CD4-positive, alpha-beta T cell treated with Interleukin-6 at 100 ng/mL for 8 hours (primary cell): Measurements from ENCODE around the gene CIB4.

ENCODE experiments used
- DNase-seq: peaks from one replicate; pipeline ENCODE4 v3.0.0-alpha.2; 2020; ENCODE audit warnings: mixed read lengths, low spot score

CIB4 gene

GRCh38 chr2:26621469-26622199 lies 19.5 kb downstream of the CIB4 start:
- no peak for DNase-seq

DNA sequence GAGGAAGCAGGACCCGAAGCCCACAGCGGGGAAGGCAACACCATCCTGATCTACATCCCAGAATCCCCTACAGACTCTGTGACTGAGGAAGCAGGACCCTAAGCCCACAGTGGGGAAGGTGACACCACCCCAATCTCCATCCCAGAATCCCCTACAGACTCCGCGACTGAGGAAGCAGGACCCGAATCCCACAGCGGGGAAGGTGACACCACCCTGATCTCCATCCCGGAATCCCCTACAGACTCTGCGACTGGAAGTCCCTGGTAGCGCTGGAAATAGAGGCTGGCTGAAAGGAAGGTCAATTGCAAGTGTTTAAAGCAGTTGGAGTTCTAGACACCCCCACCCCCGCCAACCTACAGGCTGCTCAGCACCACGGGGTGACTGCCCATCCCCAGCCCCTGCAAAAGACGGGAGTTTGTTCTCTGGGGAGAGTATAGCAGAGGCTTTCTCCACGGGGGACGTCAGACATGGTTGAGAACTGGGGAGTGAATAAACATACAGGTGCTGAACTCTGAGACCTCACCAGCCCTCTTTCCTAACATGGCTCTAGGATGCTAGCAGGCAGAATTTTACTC lies 21.0 kb downstream of the CIB4 start:
- DNase-seq = no peak

GRCh38 chr2:26619521-26619951 lies 21.6 kb downstream of the CIB4 start:
- DNase-seq = no peak

DNA sequence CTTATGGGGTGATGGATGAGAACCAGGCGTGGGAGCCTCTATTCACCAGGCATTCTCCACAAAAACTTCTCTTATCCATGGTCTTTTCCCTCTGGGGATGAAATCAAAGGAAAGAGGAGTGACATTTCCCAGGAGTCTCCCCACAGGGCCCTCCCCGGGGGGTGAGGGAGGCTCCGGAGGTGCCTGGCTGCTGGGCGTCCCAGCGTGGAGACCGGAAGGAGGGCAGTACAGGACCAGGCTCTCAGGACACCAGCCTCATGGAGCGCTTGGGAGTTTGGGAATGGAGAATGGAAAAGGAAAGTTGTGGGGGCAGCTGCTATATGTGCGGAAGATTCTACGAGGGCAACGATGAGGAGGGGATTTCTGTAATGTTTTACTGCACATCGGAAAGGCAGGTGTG lies 22.1 kb downstream of the CIB4 start:
- DNase-seq = no peak

GRCh38 chr2:26618611-26619010 lies 22.6 kb downstream of the CIB4 start:
- no peak for DNase-seq

DNA sequence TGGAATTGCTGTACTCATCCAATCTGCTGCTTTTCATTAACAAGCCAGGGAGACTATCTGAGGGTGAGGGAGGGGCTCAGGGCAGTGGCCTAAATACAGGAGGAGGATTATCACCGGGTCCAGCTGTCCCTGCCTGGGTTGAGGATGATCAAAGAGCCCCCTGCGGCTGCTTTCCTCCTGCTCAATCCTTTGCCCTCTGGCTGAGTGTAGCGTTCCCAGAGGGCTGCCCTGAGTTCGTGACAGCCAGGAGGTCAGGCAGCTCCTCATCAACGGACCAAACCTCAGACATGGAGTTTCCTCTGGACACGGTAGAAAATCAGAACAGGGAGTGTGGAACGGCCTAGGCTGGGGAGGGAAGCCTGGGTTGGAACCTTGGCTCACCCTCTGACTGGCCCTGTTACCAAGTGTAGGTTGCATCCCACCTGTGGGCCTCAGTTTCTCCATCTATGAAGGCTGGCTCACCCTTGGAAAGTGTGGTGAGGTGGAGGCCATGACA lies 23.5 kb downstream of the CIB4 start:
- DNase-seq = no peak

DNA sequence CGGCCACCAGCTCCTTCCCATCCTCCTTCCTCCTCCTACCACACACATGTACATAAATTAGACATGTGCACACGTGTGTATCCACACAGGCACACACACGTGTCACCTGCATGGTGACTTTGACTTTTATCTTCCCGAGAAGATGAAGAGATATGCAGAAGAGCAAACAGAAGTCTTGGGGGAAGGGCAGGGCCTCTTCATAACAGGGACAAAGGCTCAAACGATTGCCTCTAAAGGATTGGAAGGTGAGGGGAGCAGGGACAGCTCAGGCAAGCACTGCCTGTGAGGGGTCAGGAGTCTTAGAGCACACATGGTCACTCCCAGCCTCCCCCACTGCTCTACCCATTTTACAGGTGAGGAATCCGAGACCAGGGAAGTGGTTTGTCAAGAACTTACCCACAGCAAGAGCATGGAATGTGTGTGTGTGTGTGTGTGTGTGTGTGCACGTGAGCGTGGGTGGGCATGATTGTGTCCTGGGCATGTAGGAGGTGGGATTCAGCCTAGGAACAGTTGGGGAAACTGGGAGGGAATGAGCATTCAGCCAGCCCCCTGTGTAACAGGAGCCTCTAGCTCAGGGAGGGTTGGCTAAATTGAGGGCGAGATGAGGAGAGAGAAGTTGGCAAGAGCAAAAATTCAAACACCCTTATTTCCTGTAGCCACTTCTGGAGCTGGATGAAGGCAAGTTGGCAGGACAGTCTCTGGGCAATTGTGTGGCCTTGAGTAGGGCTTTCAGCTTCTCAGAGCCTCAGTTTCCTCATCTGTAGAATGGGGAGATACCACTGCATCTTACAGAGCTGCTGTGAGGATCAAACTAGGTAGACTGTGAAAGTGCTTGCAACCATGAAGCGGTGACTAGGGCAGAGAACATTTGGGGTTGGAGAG lies 24.2 kb downstream of the CIB4 start:
- DNase-seq = no peak

DNA sequence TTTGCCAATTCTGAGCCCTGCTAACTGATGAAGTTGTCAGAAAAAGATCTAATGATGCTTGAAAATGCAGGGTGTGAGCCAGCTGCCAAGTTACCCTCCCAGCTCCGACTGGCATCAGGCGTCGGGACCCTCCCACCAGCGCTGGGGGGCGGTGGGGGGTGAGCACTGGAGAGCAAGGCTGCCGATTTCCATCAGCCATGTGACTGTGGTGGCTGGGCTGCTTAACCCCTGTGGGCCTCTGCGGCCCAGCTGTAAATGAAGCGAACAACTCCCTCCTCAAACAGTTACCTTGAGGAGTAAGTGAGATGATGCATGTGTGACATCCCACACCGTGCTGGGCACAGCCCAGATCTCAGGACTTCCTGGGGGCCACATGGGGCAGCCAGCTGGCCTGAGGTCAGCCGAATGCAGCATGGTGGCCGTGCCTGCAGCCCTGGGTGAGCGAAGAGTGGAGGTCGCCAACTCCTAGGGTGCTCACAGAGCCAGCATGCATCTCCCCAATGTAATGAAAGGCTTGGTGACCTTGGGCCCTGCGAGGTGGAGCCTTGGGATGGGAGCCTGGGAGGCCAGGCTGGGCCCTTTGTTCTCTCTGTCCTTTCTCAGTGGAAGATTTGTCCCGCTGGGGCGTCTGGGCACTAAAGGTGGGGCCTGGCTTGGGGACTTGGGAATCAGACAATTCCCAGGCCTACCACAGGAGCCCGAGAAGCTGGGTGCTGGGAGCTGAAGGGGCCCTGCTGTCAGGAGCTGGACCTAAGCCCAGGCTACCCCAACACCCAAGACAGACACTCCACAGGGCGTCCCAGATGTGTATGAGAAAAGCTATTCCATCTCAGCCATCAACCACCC lies 25.1 kb downstream of the CIB4 start:
- DNase-seq = no peak

- no peak for DNase-seq
Measured at GRCh38 chr2:26615336-26615859, 25.8 kb downstream of the CIB4 start.

GRCh38 chr2:26614216-26615138 lies 26.7 kb downstream of the CIB4 start:
- no peak for DNase-seq

DNA sequence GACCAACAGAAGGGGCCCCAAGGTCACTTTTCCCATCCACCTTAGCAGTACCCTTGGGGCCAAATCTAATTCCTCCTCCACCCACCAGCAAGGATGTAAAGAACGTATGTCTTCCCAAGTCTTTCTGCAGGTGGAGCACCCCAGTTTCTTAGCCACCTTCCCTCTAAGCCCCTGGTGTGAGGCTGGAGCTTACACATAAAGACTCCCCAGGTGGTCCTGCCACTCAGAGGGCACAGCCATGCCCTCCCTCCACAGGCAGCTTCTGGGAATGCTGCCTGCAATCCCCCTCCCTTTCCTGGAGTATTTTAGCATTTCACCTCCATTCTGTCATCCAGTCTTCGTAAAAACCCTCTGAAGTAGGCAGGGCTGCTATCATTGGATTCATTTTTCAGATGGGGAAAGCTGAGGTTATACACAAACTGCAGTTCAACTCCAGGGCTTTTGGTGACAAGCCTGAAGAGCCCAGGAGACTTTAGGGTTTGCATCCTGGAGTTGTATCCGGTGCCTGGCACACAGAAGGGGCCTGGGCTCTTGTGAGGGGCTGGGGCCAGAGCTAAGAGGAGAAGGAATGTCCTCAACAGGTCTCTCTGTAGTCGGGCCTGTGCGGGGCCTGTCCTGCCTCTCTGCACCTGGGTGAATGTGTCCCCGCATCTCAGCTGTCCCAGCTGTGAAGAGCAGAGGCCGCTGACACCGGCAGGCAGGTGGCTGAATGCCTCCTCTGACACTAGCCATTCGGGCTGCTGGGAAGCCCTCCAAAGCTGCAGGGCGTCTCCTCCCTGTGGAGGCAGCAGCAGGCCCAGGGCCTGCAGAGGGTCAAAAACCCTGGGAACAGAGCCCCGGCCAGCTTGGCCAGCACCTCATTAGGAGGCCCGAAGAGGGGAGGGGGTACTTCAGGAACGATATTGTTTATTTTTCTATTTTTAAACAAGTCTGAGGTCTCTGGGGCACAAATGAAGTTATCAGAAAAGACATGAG lies 27.6 kb downstream of the CIB4 start:
- DNase-seq = no peak

GRCh38 chr2:26612522-26613240 lies 28.5 kb downstream of the CIB4 start:
- no peak for DNase-seq

DNA sequence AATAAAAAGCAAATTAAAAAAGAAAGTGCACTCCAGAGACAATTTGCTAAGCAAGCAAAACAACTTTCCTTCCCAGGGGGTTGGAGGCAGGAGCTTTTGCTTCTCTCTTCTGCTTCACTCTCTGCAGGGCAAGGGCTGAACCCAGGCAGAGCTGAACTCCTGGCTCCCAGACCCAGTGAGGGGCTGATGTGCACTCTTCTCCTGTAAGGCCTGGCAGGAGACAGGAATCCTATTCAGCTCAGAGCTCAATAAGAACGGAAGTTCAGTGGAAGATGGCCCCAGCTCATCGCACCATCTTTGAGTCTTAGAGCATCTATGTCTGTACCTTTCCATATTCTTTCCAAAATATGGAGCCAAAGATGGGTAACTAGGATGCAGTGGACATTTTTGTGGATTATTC lies 29.1 kb downstream of the CIB4 start:
- no peak for DNase-seq

- DNase-seq = no peak
Measured at GRCh38 chr2:26610504-26611335, 30.4 kb downstream of the CIB4 start.

DNA sequence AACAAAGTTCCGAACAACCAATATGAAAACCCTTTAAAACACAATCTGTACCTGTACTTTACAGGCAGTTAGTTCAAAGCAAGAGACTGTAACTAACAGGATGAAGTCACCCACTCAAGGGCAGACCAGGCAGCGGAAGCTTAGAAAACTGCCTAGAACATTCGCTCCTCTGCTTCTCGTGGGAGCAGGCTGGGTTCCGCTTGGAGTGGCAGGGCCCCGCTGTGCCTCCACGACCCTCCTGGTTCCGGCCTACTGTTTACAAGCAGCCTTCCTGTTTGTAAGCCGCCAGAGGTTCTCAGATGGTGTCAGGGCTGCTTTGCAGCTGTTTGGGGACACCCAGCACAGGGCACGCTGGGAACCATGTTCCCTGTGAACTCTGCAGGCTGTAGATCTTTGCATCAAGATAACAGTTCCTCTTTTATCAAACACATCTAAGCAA lies 31.3 kb downstream of the CIB4 start:
- peak; percentile 26 for DNase-seq

- no peak for DNase-seq
Measured at GRCh38 chr2:26609205-26609631, 31.9 kb downstream of the CIB4 start.

DNA sequence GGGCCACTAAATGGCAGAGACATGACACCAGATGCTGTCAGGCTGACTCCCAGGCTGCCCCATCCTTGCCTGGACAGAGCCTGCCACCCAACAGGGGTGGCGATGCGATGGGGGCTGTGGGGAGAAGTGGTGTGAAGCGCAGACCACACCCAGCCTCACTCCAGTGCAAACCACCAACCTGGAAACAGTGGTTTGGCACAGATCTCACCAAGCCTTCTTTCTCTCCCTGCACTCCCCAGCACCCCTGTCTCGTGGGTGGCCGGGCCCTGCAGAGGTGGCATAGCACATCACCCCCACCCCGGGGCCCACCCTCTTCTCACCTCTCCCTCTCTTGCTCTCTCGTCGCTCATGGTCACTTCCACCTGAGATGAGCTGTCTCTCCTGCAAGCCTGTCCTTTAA lies 32.6 kb downstream of the CIB4 start:
- no peak for DNase-seq

- no peak for DNase-seq
Measured at GRCh38 chr2:26607698-26608097, 33.5 kb downstream of the CIB4 start.
